Mucosa of descending colon (tissue), 3 donors: ENCODE data around the gene IL16. TPM values are rescaled to one million over a fixed set of nuclear protein-coding genes. Genes with fewer than 3 reads are reported as not detected.

Experiments
- ATAC-seq: fragments of 200-7000 bp; cut with Tn5 transposase; one replicate; pipeline ENCODE4 v1.9.1; 2020; ENCODE audit warnings: mild to moderate bottlenecking, moderate library complexity
- DNase-seq, 3 donors: peaks; one replicate each; pipeline ENCODE4 v3.0.0-alpha.2; 2020
- H3K36me3 ChIP-seq: fragments of 200-600 bp; one replicate; pipeline ENCODE4 v1.8.0; 2021; ENCODE audit warnings: low read depth, mild to moderate bottlenecking
- H3K4me1 ChIP-seq: fragments of 200-600 bp; one replicate; pipeline ENCODE4 v1.8.0; 2021; ENCODE audit warnings: low read depth, mild to moderate bottlenecking
- H3K4me3 ChIP-seq: fragments of 200-600 bp; one replicate; pipeline ENCODE4 v1.8.0; 2021; ENCODE audit warnings: mild to moderate bottlenecking
- H3K9me3 ChIP-seq: fragments of 200-600 bp; one replicate; pipeline ENCODE4 v1.8.0; 2021; ENCODE audit warnings: mild to moderate bottlenecking
- intact Hi-C, 2 donors: fragments of 100-400 bp; cut with DNase I in 1 of 2; cut with micrococcal nuclease in 1 of 2; formaldehyde crosslinking; loops; one replicate each; pipeline versions ENCODE4 v1.11.0 to v1.11.1; 2022; cut with DNase I, micrococcal nuclease
- total RNA-seq, 3 donors: library from RNA; stranded (reverse); fragmentation: NEBNext Ultra II Directional in 2 of 3; extraction: Animal tissue kit (Norgen Biotek cat#: 25700) in 2 of 3; gene quantifications; one replicate each; pipeline versions ENCODE4 v1.2.1 to v1.2.4, GENCODE V29; 2021 to 2023
- TF ChIP-seq, protein P1 (sequence below): fragments of 200-600 bp; IDR thresholded peaks from one replicate; pipeline ENCODE4 v1.8.0; 2022; ENCODE audit warnings: antibody characterized with exemption, mild to moderate bottlenecking
- donor health status: DM: no; HTN: no; CAD: no; lungs with moderate emphysema.
- donor health status: DM: no; HTN: no; CAD: no.
- donor health status: DM: no; HTN: yes; CAD: no.

IL16 gene
- total RNA-seq, 3 donors from 2014 or later = 6.2 to 9.5 (median 8.4) TPM

DNA sequence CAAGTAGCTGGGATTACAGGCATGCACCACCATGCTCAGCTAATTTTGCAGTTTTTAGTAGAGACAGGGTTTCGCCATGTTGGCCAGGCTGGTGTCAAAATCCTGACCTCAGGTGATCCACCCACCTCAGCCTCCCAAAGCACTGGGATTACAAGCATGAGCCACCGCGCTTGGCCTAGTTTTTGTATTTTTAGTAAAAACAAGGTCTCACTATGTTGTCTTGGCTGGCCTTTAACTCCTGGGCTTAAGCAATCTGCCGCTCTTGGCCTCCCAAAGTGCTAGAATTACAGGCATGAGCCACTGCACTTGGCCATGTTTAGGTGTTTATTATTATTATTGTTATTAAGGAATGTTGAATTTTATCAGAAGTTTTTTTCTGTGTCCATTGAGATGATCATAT, 14.7 kb downstream of the IL16 start:
- no peak for ATAC-seq
- H3K4me1 ChIP-seq = no peaks in the 10 kb centered on the region
- H3K9me3 ChIP-seq = no peaks in the 10 kb centered on the region
- DNase-seq = no peak
- no peaks in the 10 kb centered on the region for H3K36me3 ChIP-seq
- H3K4me3 ChIP-seq = no peak overlapping the region
- intact Hi-C loops = no loop called here
- TF ChIP-seq, protein P1, sequence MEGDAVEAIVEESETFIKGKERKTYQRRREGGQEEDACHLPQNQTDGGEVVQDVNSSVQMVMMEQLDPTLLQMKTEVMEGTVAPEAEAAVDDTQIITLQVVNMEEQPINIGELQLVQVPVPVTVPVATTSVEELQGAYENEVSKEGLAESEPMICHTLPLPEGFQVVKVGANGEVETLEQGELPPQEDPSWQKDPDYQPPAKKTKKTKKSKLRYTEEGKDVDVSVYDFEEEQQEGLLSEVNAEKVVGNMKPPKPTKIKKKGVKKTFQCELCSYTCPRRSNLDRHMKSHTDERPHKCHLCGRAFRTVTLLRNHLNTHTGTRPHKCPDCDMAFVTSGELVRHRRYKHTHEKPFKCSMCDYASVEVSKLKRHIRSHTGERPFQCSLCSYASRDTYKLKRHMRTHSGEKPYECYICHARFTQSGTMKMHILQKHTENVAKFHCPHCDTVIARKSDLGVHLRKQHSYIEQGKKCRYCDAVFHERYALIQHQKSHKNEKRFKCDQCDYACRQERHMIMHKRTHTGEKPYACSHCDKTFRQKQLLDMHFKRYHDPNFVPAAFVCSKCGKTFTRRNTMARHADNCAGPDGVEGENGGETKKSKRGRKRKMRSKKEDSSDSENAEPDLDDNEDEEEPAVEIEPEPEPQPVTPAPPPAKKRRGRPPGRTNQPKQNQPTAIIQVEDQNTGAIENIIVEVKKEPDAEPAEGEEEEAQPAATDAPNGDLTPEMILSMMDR = no peak

DNA sequence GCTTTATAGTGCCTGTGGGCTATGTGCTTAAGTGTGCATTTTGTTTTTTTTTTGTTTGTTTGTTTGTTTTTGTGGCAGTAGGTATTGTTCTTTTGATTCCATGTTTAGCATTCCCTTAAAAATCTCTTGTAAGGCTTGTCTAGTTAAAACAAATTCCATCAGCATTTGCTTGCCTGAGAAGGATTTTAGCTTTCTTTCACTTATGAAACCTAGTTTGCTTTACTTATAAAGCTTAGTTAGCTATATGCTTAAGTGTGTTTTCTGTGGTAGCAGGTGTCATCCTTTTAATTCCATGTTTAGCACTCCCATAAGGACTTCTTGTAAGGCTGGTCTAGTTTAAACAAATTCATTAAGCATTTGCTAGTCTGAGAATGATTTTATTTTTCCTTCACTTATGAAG, 17.3 kb downstream of the IL16 start:
- no peak for ATAC-seq
- no peaks in the 10 kb centered on the region for H3K36me3 ChIP-seq
- no peaks in the 10 kb centered on the region for H3K9me3 ChIP-seq
- no peak for DNase-seq
- TF ChIP-seq, protein P1 = no peak
- no peak overlapping the region for H3K4me3 ChIP-seq
- intact Hi-C loops = no loop called here
- H3K4me1 ChIP-seq = no peaks in the 10 kb centered on the region

DNA sequence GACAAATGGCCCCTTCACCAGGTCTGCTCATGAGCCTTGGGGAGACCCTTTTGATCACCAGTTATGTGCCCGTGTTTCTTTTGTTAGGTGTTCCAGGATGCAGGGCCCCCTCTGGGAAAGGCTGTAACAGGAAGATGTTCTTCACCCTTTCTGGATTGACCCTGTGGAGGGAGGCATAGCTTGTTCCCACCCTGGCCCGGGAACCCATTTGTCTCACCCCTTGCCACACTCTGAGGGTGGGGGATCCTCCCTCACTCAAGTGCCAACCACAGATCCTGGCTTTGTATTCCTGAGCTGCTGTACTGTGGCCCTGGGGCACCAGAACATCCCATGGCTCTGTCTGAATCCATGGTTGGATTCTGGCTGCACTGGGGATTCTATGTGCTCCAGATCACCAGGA, 18.9 kb downstream of the IL16 start:
- no peaks in the 10 kb centered on the region for H3K4me1 ChIP-seq
- H3K9me3 ChIP-seq = no peaks in the 10 kb centered on the region
- H3K4me3 ChIP-seq = no peak overlapping the region
- TF ChIP-seq, protein P1 = no peak
- no peak for DNase-seq
- ATAC-seq = no peak
- intact Hi-C loops = no loop called here
- H3K36me3 ChIP-seq = no peaks in the 10 kb centered on the region

DNA sequence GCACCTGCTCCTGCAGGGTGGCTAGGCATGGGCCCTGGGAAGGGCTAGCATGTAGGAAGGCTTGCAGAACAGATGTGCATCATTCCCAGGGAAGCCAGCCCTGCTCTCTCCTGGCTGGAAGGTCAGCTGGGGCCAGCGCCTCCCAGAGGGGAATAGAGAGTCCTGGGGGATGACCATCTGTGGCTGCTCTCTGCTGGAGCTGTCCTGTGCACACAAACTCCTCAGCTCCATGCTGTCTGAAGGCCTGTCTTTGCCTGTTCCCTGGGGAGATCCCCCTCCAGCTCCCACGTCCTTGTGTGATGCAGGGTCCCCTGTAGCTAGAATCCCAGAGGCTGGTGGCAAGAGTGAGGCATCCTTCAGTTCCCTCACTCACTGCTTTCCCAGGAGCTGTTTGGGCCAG, 19.3 kb downstream of the IL16 start:
- intact Hi-C loops = no loop called here
- Histone ChIP-seq H3K4me3 (no peak overlapping the region), H3K4me1 (no peaks in the 10 kb centered on the region), H3K9me3 (no peaks in the 10 kb centered on the region), H3K36me3 (no peaks in the 10 kb centered on the region)
- TF ChIP-seq, protein P1 = no peak
- DNase-seq (no peak), ATAC-seq (no peak)

DNA sequence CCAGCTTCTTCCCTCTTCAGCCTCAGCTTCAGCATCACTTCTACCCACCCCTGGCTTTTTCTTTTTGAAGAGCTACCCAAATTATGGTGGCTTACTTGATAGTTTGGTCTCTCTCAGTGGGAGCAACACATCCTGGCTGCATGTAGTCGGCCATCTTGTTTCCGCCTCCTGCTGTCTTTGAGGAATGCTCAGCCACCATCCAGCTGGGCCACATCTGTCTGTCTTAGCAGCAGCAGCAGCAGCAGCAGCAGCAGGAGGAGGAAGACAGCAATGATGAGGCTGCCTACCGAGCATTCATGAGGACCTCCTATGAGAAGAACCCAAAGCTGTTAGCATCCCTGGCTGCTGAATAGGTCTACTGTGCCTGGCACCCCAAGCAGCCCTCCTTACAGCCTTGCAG, 19.7 kb downstream of the IL16 start:
- TF ChIP-seq, protein P1 = no peak
- H3K36me3 ChIP-seq = no peaks in the 10 kb centered on the region
- no peaks in the 10 kb centered on the region for H3K9me3 ChIP-seq
- ATAC-seq = no peak
- intact Hi-C loops = no loop called here
- H3K4me3 ChIP-seq = no peak overlapping the region
- DNase-seq = no peak
- H3K4me1 ChIP-seq = no peaks in the 10 kb centered on the region

DNA sequence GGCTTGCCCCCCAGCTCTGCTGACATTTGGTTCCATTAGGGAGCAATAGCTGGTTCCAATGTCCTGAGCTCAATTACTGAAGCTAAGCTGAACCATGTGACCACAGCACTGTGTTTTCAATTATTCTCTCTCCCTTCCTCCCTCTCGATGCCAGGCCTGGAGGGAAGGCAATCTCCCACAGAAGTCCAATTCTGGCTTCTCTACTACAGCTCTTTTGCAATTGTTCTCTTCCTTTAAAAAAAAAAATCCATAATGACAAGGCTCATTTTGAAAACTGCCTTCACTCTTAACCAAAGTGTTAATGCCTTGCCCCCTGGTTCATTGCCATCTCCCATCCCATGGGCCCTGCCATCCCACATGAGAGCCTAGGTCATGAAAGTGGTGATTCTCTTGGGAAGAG, 24.8 kb downstream of the IL16 start:
- H3K36me3 ChIP-seq = no peaks in the 10 kb centered on the region
- no peaks in the 10 kb centered on the region for H3K9me3 ChIP-seq
- TF ChIP-seq, protein P1 = no peak
- no peak for DNase-seq
- no peak overlapping the region for H3K4me3 ChIP-seq
- no peak for ATAC-seq
- intact Hi-C loops = no loop called here
- no peaks in the 10 kb centered on the region for H3K4me1 ChIP-seq
